Natural killer cell treated with Interleukin-12 subunit alpha and Interleukin-12 subunit beta and Interleukin-15 and Interleukin-18, amount 100 ng/mL, for 72 hours (primary cell): ENCODE results near the gene CD40. TPM values are rescaled to one million over a fixed set of nuclear protein-coding genes. Genes with fewer than 3 reads are reported as not detected.

ENCODE experiments used
- total RNA-seq, 2 donors: library from RNA; stranded (reverse); gene quantifications; one replicate each; pipeline ENCODE4 v1.2.3, GENCODE V29; 2022

The CD40 gene
- total RNA-seq, 2 donors from 2014 or later: 6.7 to 32.7 TPM

Other genes starting within 250 kb of the CD40 start
- 1 to 10 TPM; 2.7 to 3.2 TPM for gene ZSWIM1, start 237.1 kb upstream of the CD40 start, total RNA-seq
- 1 to 10 TPM in 1 of 2 donors, not detected in 1; 1.0 TPM for gene SPATA25, start 230.7 kb upstream of the CD40 start, total RNA-seq
- gene NEURL2, start 227.1 kb upstream of the CD40 start, total RNA-seq: 1 to 10 TPM in 1 of 2 donors, under 1 TPM in 1; 0.29 to 1.9 TPM
- gene CTSA, start 227.0 kb upstream of the CD40 start, total RNA-seq: 10 to 100 TPM; 42.2 to 55.6 TPM
- 1 to 10 TPM; 3.0 to 8.8 TPM for gene PLTP, start 206.2 kb upstream of the CD40 start, total RNA-seq
- 10 to 100 TPM; 33.7 to 41.1 TPM for gene PCIF1, start 183.6 kb upstream of the CD40 start, total RNA-seq
- gene ZNF335, start 146.1 kb upstream of the CD40 start, total RNA-seq: 10 to 100 TPM; 44.4 to 62.6 TPM
- gene MMP9, start 109.4 kb upstream of the CD40 start, total RNA-seq: under 1 TPM in 1 of 2 donors, not detected in 1; 0.17 TPM
- not detected for gene SLC12A5, start 89.1 kb upstream of the CD40 start, total RNA-seq
- 10 to 100 TPM; 33.9 to 34.2 TPM for gene NCOA5, start 28.4 kb upstream of the CD40 start, total RNA-seq
- gene CDH22, start 190.2 kb downstream of the CD40 start, total RNA-seq: not detected